Measurements from ENCODE around the gene ARHGAP24. TPM values are rescaled to one million over a fixed set of nuclear protein-coding genes. Genes with fewer than 3 reads are reported as not detected.

Gene ARHGAP24
- total and polyA plus RNA-seq, 2 donors (not counting 3 experiments of a cell fraction or from before 2014, with no cell fraction given), result 52.1 to 79.4 TPM

DNA sequence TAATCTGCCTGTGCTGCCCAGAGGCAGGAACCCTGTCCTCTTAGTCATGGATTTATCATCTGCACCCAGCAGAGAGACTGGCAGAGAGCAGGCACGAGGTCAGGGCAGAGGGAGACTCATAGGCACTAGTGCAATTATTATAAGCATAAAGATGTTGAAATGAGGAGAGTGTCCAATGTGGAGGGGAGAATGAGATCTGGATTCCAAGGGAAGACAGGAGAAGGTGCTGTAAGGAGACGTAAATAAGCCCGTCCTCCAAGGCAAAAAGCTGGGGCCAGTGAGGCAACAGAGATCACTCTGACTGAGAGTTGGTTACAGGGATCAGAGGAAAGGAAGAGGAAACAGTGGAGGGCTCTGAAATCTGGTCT is 478.7 kb downstream of the ARHGAP24 start:
- Histone ChIP-seq H3K27me3 (ENCODE audit: control insufficient read depth in 2 of 2, insufficient read depth in 2 of 2, low read length in 2 of 2) (no peaks in the 10 kb centered on the region), H3K27ac (ENCODE audit: insufficient read depth, low read depth, low read length) (peak overlapping the region; percentile 64)
- POLR2A ChIA-PET, result no interaction called here

More for the DNA sequence above, 478.7 kb downstream of the ARHGAP24 start:
- H3K4me3 ChIP-seq (replicated peaks in 1 of 3; ENCODE audit: insufficient read depth in 1 of 3, low read depth in 1 of 3, low read length in 3 of 3), result no peak overlapping the region
- H3K9ac ChIP-seq (replicated peaks; ENCODE audit: extremely low read depth, insufficient read depth, low read length), result no peak overlapping the region
- no peaks in the 10 kb centered on the region for H3K9me3 ChIP-seq (replicated peaks; ENCODE audit: control insufficient read depth, insufficient read depth, low read length)
- dilution Hi-C loops (cut with MboI; ENCODE audit: extremely low pct_ligation_motif_present, low sequenced_read_pairs) (no loop called here), intact Hi-C loops (cut with micrococcal nuclease) (no loop called here)
- peaks cover 2 to 3% of the 10 kb centered on the region in 2 experiments for H3K36me3 ChIP-seq (ENCODE audit: control insufficient read depth in 2 of 2, extremely low read depth in 1 of 2, insufficient read depth in 2 of 2, low read length in 2 of 2)
- H3K79me2 ChIP-seq (ENCODE audit: control insufficient read depth, insufficient read depth, low read length), result peaks cover 88% of the 10 kb centered on the region
- H2AFZ ChIP-seq (ENCODE audit: low read depth, low read length), result no peak overlapping the region
- H3K4me1 ChIP-seq (ENCODE audit: control insufficient read depth, extremely low read depth, insufficient read depth, low read length), result peaks cover 26% of the 10 kb centered on the region
- peaks cover 2% of the 10 kb centered on the region for H4K20me1 ChIP-seq (replicated peaks; ENCODE audit: control insufficient read depth, extremely low read depth, insufficient read depth, low read length)
- CTCF ChIA-PET, result interaction anchor here (0.9 to 1.8 kb wide), 4 partner anchors 12 to 157 kb away, joined by 3 to 12 read pairs (median 4); no protein-coding TSS in a partner anchor
- H3K4me2 ChIP-seq (ENCODE audit: insufficient read depth, low read length), result no peak overlapping the region
- no TSS peak for BruUV-seq (replicated peaks)
- H3K9me1 ChIP-seq (replicated peaks; ENCODE audit: control insufficient read depth, extremely low read depth, insufficient read depth, low read length), result no peaks in the 10 kb centered on the region
- FAIRE-seq (no peak), DNase-seq (ENCODE audit: low read depth, low spot score) (peak; percentile 63)
- TF ChIP-seq MYC (IDR thresholded peaks at IDR 0.05; ENCODE audit: low read depth, low read length), result no peak
- TF ChIP-seq JUN (IDR thresholded peaks at IDR 0.05; ENCODE audit: borderline replicate concordance, insufficient read depth, insufficient read length, low read depth), result no peak
- no peak for TF ChIP-seq GATA2 (IDR thresholded peaks at IDR 0.05; ENCODE audit: insufficient read depth, insufficient read length, low read depth, low read length)
- no peak for TF ChIP-seq POLR2A (IDR thresholded peaks at IDR 0.05; ENCODE audit: low read depth, low read length)
- TF ChIP-seq, protein P1, sequence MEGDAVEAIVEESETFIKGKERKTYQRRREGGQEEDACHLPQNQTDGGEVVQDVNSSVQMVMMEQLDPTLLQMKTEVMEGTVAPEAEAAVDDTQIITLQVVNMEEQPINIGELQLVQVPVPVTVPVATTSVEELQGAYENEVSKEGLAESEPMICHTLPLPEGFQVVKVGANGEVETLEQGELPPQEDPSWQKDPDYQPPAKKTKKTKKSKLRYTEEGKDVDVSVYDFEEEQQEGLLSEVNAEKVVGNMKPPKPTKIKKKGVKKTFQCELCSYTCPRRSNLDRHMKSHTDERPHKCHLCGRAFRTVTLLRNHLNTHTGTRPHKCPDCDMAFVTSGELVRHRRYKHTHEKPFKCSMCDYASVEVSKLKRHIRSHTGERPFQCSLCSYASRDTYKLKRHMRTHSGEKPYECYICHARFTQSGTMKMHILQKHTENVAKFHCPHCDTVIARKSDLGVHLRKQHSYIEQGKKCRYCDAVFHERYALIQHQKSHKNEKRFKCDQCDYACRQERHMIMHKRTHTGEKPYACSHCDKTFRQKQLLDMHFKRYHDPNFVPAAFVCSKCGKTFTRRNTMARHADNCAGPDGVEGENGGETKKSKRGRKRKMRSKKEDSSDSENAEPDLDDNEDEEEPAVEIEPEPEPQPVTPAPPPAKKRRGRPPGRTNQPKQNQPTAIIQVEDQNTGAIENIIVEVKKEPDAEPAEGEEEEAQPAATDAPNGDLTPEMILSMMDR (IDR thresholded peaks at IDR 0.05; ENCODE audit: extremely low read depth in 1 of 2, insufficient read depth in 1 of 2, low read depth in 1 of 2, low read length in 2 of 2), result no peak
- TF ChIP-seq, protein P2, sequence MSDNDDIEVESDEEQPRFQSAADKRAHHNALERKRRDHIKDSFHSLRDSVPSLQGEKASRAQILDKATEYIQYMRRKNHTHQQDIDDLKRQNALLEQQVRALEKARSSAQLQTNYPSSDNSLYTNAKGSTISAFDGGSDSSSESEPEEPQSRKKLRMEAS (IDR thresholded peaks at IDR 0.05; ENCODE audit: insufficient read depth, insufficient read length), result no peak
- no peak for TF ChIP-seq FOS (IDR thresholded peaks at IDR 0.05; ENCODE audit: borderline replicate concordance, insufficient read depth, low read length)

Measured in endothelial cell of umbilical vein (primary cell).